Right cardiac atrium (tissue), 5 donors: ENCODE measurements around the gene PFKFB3. TPM values are rescaled to one million over a fixed set of nuclear protein-coding genes. Genes with fewer than 3 reads are reported as not detected.

Experiments
- ATAC-seq, 2 donors: fragments of 200-7000 bp; cut with Tn5 transposase; one replicate each; pipeline versions ENCODE4 v1.8.0 to v1.9.1; 2020; ENCODE audit warnings: moderate library complexity in 2 of 2, mild to moderate bottlenecking in 1 of 2
- DNase-seq, 3 donors: peaks; one replicate each; pipeline ENCODE4 v3.0.0-alpha.2; 2020
- H3K27ac ChIP-seq: one replicate; pipeline ENCODE4 v1.5.1; 2013; ENCODE audit warnings: mild to moderate bottlenecking, low read length, control low read depth, moderate library complexity
- H3K27me3 ChIP-seq: one replicate; pipeline ENCODE4 v1.6.1; 2013; ENCODE audit not compliant: control insufficient read depth, insufficient read depth
- H3K4me1 ChIP-seq: one replicate; pipeline ENCODE4 v1.6.1; 2013; ENCODE audit warnings: low read length; ENCODE audit not compliant: control insufficient read depth, insufficient read depth
- H3K4me3 ChIP-seq: one replicate; pipeline ENCODE4 v1.5.1; 2013; ENCODE audit warnings: low read length, control low read depth
- H3K9me3 ChIP-seq: one replicate; pipeline ENCODE4 v1.6.1; 2013; ENCODE audit warnings: low read length; ENCODE audit not compliant: control insufficient read depth
- WGBS: extraction: QIAGEN DNeasy Blood & Tissue Kit; methylation state at CpG from one replicate; pipeline ENCODE4 v1.1.7; 2013; 5-methylcytosine and 5-hydroxymethylcytosine counted together
- intact Hi-C, 4 donors: fragments of 100-400 bp; cut with DNase I; formaldehyde crosslinking; loops; one replicate each; pipeline versions ENCODE4 v1.11.0 to v1.14.0; 2022 to 2023
- polyA plus RNA-seq: library from polyadenylated mRNA; stranded (reverse); fragments of 200-250 nt; gene quantifications from one replicate; pipeline ENCODE4 v1.2.3, GENCODE V29; 2013
- total RNA-seq, 4 donors: library from RNA; stranded (reverse); fragmentation: NEBNext Ultra II Directional; extraction: Animal tissue kit (Norgen Biotek cat#: 25700); gene quantifications; one replicate each; pipeline ENCODE4 v1.2.1, GENCODE V29; 2021
- donor health status: healthy with polysubstance abuse.
- donor health status: DM: no; HTN: yes; CAD: no.
- donor health status: DM: no; HTN: no; CAD: no.
- donor health status: DM: no; HTN: yes; CAD: no; lungs with severe emphysema.
- donor health status: DM: yes; HTN: yes; CAD: no.

Gene PFKFB3
- total and polyA plus RNA-seq, 5 donors = 10.5 to 15.1 (median 11.7) TPM

GRCh38 chr10:6221192-6221940, 18.6 kb downstream of the PFKFB3 start:
- H3K4me1 ChIP-seq = no peaks in the 10 kb centered on the region
- DNase-seq (no peak), ATAC-seq (no peak)
- no peak overlapping the region for H3K27ac ChIP-seq
- no peaks in the 10 kb centered on the region for H3K27me3 ChIP-seq
- no peaks in the 10 kb centered on the region for H3K9me3 ChIP-seq
- H3K4me3 ChIP-seq = no peak overlapping the region
- WGBS = 95% methylated on average over 30 of the region's 30 CpGs
- intact Hi-C loops = no loop called here

- H3K27ac ChIP-seq = no peak overlapping the region
- WGBS = 82% methylated on average over 21 of the region's 21 CpGs
- intact Hi-C loops = no loop called here
- no peaks in the 10 kb centered on the region for H3K9me3 ChIP-seq
- DNase-seq = no peak
- no peak for ATAC-seq
- H3K4me1 ChIP-seq = no peaks in the 10 kb centered on the region
- H3K27me3 ChIP-seq = no peaks in the 10 kb centered on the region
- H3K4me3 ChIP-seq = no peak overlapping the region
Measured at GRCh38 chr10:6221971-6222751, 19.4 kb downstream of the PFKFB3 start.

- ATAC-seq (no peak), DNase-seq (no peak)
- Histone ChIP-seq H3K27me3 (no peaks in the 10 kb centered on the region), H3K4me1 (no peaks in the 10 kb centered on the region), H3K27ac (no peak overlapping the region), H3K9me3 (no peaks in the 10 kb centered on the region), H3K4me3 (no peak overlapping the region)
- intact Hi-C loops = no loop called here
- 90% methylated on average over 19 of the region's 19 CpGs for WGBS
Measured at GRCh38 chr10:6222755-6223154, 20.0 kb downstream of the PFKFB3 start.

GRCh38 chr10:6223981-6224380, 21.2 kb downstream of the PFKFB3 start:
- 91% methylated on average over 14 of the region's 14 CpGs for WGBS
- intact Hi-C loops = no loop called here
- ATAC-seq = no peak
- Histone ChIP-seq H3K4me1 (no peaks in the 10 kb centered on the region), H3K27ac (no peak overlapping the region), H3K4me3 (no peak overlapping the region), H3K27me3 (no peaks in the 10 kb centered on the region), H3K9me3 (no peaks in the 10 kb centered on the region)
- peak in 1 of 3 donors; percentile 38 for DNase-seq

GRCh38 chr10:6224781-6225180, 22.0 kb downstream of the PFKFB3 start:
- DNase-seq (peak in 1 of 3 donors; percentile 35), ATAC-seq (no peak)
- Histone ChIP-seq H3K4me3 (no peak overlapping the region), H3K27ac (no peak overlapping the region), H3K27me3 (no peaks in the 10 kb centered on the region), H3K9me3 (no peaks in the 10 kb centered on the region), H3K4me1 (no peaks in the 10 kb centered on the region)
- intact Hi-C loops = no loop called here
- WGBS = 86% methylated on average over 13 of the region's 13 CpGs

- no peaks in the 10 kb centered on the region for H3K27me3 ChIP-seq
- intact Hi-C loops = no loop called here
- ATAC-seq (no peak), DNase-seq (peak in 1 of 3 donors; percentile 29)
- H3K4me3 ChIP-seq = no peak overlapping the region
- H3K4me1 ChIP-seq = no peaks in the 10 kb centered on the region
- H3K9me3 ChIP-seq = no peaks in the 10 kb centered on the region
- H3K27ac ChIP-seq = no peak overlapping the region
- 91% methylated on average over 15 of the region's 15 CpGs for WGBS
Measured at GRCh38 chr10:6225263-6225814, 22.6 kb downstream of the PFKFB3 start.

GRCh38 chr10:6226216-6226615, 23.5 kb downstream of the PFKFB3 start:
- intact Hi-C loops = no loop called here
- 94% methylated on average over 23 of the region's 23 CpGs for WGBS
- Histone ChIP-seq H3K27ac (no peak overlapping the region), H3K4me3 (no peak overlapping the region), H3K4me1 (no peaks in the 10 kb centered on the region), H3K9me3 (no peaks in the 10 kb centered on the region), H3K27me3 (no peaks in the 10 kb centered on the region)
- DNase-seq = no peak
- no peak for ATAC-seq

GRCh38 chr10:6227346-6227745, 24.6 kb downstream of the PFKFB3 start:
- Histone ChIP-seq H3K27ac (no peak overlapping the region), H3K4me3 (no peak overlapping the region), H3K9me3 (no peaks in the 10 kb centered on the region), H3K27me3 (no peaks in the 10 kb centered on the region), H3K4me1 (no peaks in the 10 kb centered on the region)
- 96% methylated on average over 9 of the region's 9 CpGs for WGBS
- no peak for ATAC-seq
- intact Hi-C loops = no loop called here
- DNase-seq = no peak

- Histone ChIP-seq H3K4me1 (no peaks in the 10 kb centered on the region), H3K27ac (no peak overlapping the region), H3K9me3 (no peaks in the 10 kb centered on the region), H3K27me3 (no peaks in the 10 kb centered on the region), H3K4me3 (no peak overlapping the region)
- ATAC-seq = peak in 1 of 2 donors; percentile 80
- WGBS = 58% methylated on average over 20 of the region's 20 CpGs
- intact Hi-C loops = no loop called here
- DNase-seq = no peak
Measured at GRCh38 chr10:6228010-6228511, 25.3 kb downstream of the PFKFB3 start.

GRCh38 chr10:6228647-6229046, 25.9 kb downstream of the PFKFB3 start:
- no peak for DNase-seq
- intact Hi-C loops = no loop called here
- Histone ChIP-seq H3K4me3 (no peak overlapping the region), H3K27me3 (no peaks in the 10 kb centered on the region), H3K9me3 (no peaks in the 10 kb centered on the region), H3K4me1 (no peaks in the 10 kb centered on the region), H3K27ac (no peak overlapping the region)
- peak in 1 of 2 donors; percentile 37 for ATAC-seq
- WGBS = 57% methylated on average over 5 of the region's 5 CpGs

- ATAC-seq (no peak), DNase-seq (no peak)
- Histone ChIP-seq H3K27me3 (no peaks in the 10 kb centered on the region), H3K4me1 (no peaks in the 10 kb centered on the region), H3K9me3 (no peaks in the 10 kb centered on the region), H3K27ac (no peak overlapping the region), H3K4me3 (no peak overlapping the region)
- WGBS = 95% methylated on average over 15 of the region's 15 CpGs
- intact Hi-C loops = no loop called here
Measured at GRCh38 chr10:6229290-6229689, 26.6 kb downstream of the PFKFB3 start.
